ENCODE data around the gene DENND1A.
"Not testable (repeated sequence)": the region's sequence is repeated elsewhere in the genome, so short reads cannot be mapped to it uniquely, and the experiment has no call there.

DNA sequence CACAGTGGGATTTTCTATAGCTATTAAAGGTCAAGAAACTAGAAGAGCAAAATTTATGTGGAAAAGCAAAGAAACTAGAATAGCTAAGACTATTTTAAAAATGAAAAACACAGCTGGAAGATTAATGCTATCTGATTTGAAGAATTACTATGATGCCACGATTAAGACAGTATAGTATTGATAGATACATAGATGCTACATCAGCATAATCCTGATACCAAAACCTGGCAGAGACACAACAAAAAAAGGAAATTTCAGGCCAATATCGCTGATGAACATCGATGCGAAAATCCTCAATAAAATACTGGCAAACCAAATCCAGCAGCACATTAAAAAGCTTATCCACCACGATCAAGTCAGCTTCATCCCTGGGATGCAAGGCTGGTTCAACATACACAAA is 201.4 kb downstream of the DENND1A start:
- TF ChIP-seq, protein P1, sequence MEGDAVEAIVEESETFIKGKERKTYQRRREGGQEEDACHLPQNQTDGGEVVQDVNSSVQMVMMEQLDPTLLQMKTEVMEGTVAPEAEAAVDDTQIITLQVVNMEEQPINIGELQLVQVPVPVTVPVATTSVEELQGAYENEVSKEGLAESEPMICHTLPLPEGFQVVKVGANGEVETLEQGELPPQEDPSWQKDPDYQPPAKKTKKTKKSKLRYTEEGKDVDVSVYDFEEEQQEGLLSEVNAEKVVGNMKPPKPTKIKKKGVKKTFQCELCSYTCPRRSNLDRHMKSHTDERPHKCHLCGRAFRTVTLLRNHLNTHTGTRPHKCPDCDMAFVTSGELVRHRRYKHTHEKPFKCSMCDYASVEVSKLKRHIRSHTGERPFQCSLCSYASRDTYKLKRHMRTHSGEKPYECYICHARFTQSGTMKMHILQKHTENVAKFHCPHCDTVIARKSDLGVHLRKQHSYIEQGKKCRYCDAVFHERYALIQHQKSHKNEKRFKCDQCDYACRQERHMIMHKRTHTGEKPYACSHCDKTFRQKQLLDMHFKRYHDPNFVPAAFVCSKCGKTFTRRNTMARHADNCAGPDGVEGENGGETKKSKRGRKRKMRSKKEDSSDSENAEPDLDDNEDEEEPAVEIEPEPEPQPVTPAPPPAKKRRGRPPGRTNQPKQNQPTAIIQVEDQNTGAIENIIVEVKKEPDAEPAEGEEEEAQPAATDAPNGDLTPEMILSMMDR (IDR thresholded peaks at IDR 0.05; ENCODE audit: insufficient read depth, low read length, poor library complexity, severe bottlenecking) = not testable (repeated sequence)
- TF ChIP-seq EZH2phosphoT487 (conservative IDR thresholded peaks at IDR 0.05; ENCODE audit: low read length) = not testable (repeated sequence)

All from SU-DHL-6 (cell line).